ENCODE results near the gene ISCU.
"Not testable (repeated sequence)": the region's sequence is repeated elsewhere in the genome, so short reads cannot be mapped to it uniquely, and the experiment has no call there.

ISCU gene

GRCh38 chr12:108583991-108584390 lies 21.6 kb downstream of the ISCU start:
- DNase-seq (ENCODE audit: insufficient read length, low spot score) (no peak), FAIRE-seq (no peak)
- no peak for TF ChIP-seq POLR2A (IDR thresholded peaks at IDR 0.05; ENCODE audit: low read depth, low read length)
- no peak for TF ChIP-seq POLR2AphosphoS5 (IDR thresholded peaks at IDR 0.05; ENCODE audit: low read depth, low read length)
- no peak for TF ChIP-seq PAX5 (IDR thresholded peaks at IDR 0.05; ENCODE audit: insufficient read depth, low read length, severe bottlenecking)
- TF ChIP-seq SPI1 (IDR thresholded peaks at IDR 0.05; ENCODE audit: low read depth, low read length), result no peak
- TF ChIP-seq POU2F2 (IDR thresholded peaks at IDR 0.05; ENCODE audit: low read depth, low read length), result no peak

- DNase-seq (ENCODE audit: insufficient read length, low spot score) (no peak), FAIRE-seq (no peak)
- TF ChIP-seq PAX5 (IDR thresholded peaks at IDR 0.05; ENCODE audit: insufficient read depth, low read length, severe bottlenecking), result no peak
- TF ChIP-seq POLR2A (IDR thresholded peaks at IDR 0.05; ENCODE audit: low read depth, low read length), result no peak
- TF ChIP-seq POU2F2 (IDR thresholded peaks at IDR 0.05; ENCODE audit: low read depth, low read length), result no peak
- TF ChIP-seq TAF1 (IDR thresholded peaks at IDR 0.05; ENCODE audit: low read depth, low read length), result no peak
- TF ChIP-seq SPI1 (IDR thresholded peaks at IDR 0.05; ENCODE audit: low read depth, low read length), result no peak
- no peak for TF ChIP-seq POLR2AphosphoS5 (IDR thresholded peaks at IDR 0.05; ENCODE audit: low read depth, low read length)
These were observed 22.2 kb downstream of the ISCU start for GRCh38 chr12:108584456-108585065.

GRCh38 chr12:108585864-108586263 lies 23.5 kb downstream of the ISCU start:
- FAIRE-seq (no peak), DNase-seq (ENCODE audit: insufficient read length, low spot score) (no peak)
- TF ChIP-seq TAF1 (IDR thresholded peaks at IDR 0.05; ENCODE audit: low read depth, low read length) (no peak), POLR2AphosphoS5 (IDR thresholded peaks at IDR 0.05; ENCODE audit: low read depth, low read length) (no peak), PAX5 (IDR thresholded peaks at IDR 0.05; ENCODE audit: insufficient read depth, low read length, severe bottlenecking) (no peak), SPI1 (IDR thresholded peaks at IDR 0.05; ENCODE audit: low read depth, low read length) (no peak), POU2F2 (IDR thresholded peaks at IDR 0.05; ENCODE audit: low read depth, low read length) (no peak), POLR2A (IDR thresholded peaks at IDR 0.05; ENCODE audit: low read depth, low read length) (no peak)

DNA sequence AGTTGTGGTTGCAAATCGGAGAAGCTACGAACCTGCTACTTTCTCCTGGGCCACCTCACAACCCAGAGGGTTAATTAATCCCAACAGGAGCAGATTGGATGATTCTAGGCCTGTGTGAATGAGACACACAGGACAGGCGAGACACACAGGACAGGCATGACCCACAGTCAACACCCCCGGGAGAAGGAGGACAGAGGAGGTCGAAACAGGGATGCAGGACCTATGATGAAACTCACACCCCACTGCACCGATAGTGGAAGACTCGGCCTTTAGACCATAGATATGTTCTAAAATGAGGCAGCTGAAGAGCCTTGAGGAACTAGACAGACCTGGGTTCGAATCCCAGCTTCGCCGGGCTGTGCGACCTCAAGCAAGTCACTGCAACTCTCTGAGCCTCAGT lies 23.9 kb downstream of the ISCU start:
- DNase-seq (ENCODE audit: insufficient read length, low spot score) (no peak), FAIRE-seq (no peak)
- no peak for TF ChIP-seq POLR2A (IDR thresholded peaks at IDR 0.05; ENCODE audit: low read depth, low read length)
- no peak for TF ChIP-seq TAF1 (IDR thresholded peaks at IDR 0.05; ENCODE audit: low read depth, low read length)
- TF ChIP-seq SPI1 (IDR thresholded peaks at IDR 0.05; ENCODE audit: low read depth, low read length), result no peak
- TF ChIP-seq POU2F2 (IDR thresholded peaks at IDR 0.05; ENCODE audit: low read depth, low read length), result no peak
- TF ChIP-seq PAX5 (IDR thresholded peaks at IDR 0.05; ENCODE audit: insufficient read depth, low read length, severe bottlenecking), result no peak
- no peak for TF ChIP-seq POLR2AphosphoS5 (IDR thresholded peaks at IDR 0.05; ENCODE audit: low read depth, low read length)

DNA sequence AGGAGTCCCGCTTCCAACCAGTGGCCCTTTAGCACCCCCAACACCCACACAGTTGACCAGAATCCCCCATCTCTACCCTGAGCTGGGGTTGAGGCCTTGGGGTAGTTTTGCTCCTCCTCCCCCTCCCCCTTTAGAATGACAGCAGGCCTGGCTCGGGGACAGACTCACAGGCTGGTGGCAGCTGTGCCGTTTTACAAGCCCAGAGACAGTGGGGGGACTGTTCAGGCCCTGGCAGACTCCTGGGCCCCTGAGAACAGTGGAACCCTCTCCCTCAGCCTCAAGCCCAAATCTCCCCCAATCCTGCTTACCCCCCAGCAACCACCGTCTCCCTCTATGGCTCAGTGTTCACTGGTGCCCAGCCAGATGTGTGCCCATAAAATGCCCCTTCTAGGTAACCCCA lies 25.4 kb downstream of the ISCU start:
- no peak for DNase-seq (ENCODE audit: insufficient read length, low spot score)
- no peak for FAIRE-seq
- TF ChIP-seq POU2F2 (IDR thresholded peaks at IDR 0.05; ENCODE audit: low read depth, low read length) (no peak), POLR2A (IDR thresholded peaks at IDR 0.05; ENCODE audit: low read depth, low read length) (no peak), SPI1 (IDR thresholded peaks at IDR 0.05; ENCODE audit: low read depth, low read length) (no peak), TAF1 (IDR thresholded peaks at IDR 0.05; ENCODE audit: low read depth, low read length) (no peak), PAX5 (IDR thresholded peaks at IDR 0.05; ENCODE audit: insufficient read depth, low read length, severe bottlenecking) (no peak), POLR2AphosphoS5 (IDR thresholded peaks at IDR 0.05; ENCODE audit: low read depth, low read length) (no peak)

DNA sequence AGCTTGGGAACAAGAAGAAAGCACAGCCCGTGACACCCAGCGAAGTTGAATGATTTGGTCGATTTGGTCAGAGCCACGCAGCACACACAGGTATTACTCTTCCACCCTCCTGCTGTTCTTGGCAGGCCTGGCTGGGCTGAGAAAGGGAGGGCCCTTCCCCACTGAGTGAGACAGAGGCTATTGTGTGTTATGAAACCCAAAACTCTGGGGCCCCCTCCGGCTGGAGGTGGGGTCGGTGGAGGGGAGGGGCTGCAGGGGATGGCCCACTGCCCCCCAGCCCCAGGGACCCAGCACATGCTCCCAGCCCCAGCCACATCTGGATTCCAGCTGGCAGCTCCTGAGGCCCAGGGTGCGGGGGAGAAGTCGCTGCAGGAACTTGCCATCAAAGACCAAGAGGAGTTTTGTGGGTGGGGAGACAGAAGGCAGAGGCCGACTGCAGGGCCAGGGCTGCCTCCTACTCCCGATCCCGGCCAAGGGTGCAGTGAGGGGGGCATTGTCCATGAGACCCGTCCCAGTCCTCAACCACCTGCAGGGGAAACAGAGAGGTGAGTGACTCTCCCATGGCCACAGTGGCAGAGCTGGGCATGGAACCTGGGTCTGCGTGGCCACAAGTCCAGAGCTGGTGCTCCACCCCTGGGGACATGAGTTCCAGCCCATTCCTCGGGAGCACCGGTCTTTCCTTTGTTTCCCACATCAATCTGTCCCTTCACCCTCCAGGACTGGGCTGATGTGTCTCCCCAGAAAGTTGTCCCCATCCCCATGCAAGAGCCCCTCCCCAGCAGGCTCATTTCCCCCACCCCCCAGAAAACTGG lies 26.8 kb downstream of the ISCU start:
- TF ChIP-seq POU2F2 (IDR thresholded peaks at IDR 0.05; ENCODE audit: low read depth, low read length) (no peak), PAX5 (IDR thresholded peaks at IDR 0.05; ENCODE audit: insufficient read depth, low read length, severe bottlenecking) (no peak), POLR2A (IDR thresholded peaks at IDR 0.05; ENCODE audit: low read depth, low read length) (no peak), TAF1 (IDR thresholded peaks at IDR 0.05; ENCODE audit: low read depth, low read length) (no peak), POLR2AphosphoS5 (IDR thresholded peaks at IDR 0.05; ENCODE audit: low read depth, low read length) (no peak), SPI1 (IDR thresholded peaks at IDR 0.05; ENCODE audit: low read depth, low read length) (no peak)
- DNase-seq (ENCODE audit: insufficient read length, low spot score) (no peak), FAIRE-seq (no peak)

DNA sequence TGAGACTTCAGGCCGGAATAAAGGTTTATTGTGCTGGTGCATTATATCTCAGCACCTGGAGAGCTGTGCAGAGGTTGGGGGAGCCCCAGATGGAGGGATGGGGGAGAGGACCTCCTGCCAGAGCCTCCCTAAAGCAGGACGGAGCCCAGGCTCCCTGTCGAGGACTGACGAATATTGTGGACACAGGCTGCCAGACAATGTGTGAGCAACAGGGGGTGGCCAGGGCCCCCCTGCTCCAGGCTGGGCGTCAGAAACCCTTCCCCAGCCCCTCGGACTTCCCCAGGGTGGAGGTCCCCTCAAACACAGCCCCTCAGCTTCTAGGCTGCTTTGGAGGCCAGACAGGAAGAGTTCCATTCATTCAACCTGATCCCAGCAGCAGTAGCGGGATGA lies 27.4 kb downstream of the ISCU start:
- TF ChIP-seq POLR2A (IDR thresholded peaks at IDR 0.05; ENCODE audit: low read depth, low read length) (no peak), PAX5 (IDR thresholded peaks at IDR 0.05; ENCODE audit: insufficient read depth, low read length, severe bottlenecking) (no peak), SPI1 (IDR thresholded peaks at IDR 0.05; ENCODE audit: low read depth, low read length) (no peak), POU2F2 (IDR thresholded peaks at IDR 0.05; ENCODE audit: low read depth, low read length) (no peak)
- FAIRE-seq, result no peak
- DNase-seq (ENCODE audit: insufficient read length, low spot score), result no peak

- DNase-seq (ENCODE audit: insufficient read length, low spot score); FAIRE-seq: not testable (repeated sequence)
These were observed 28.1 kb downstream of the ISCU start for GRCh38 chr12:108590463-108590862.

DNA sequence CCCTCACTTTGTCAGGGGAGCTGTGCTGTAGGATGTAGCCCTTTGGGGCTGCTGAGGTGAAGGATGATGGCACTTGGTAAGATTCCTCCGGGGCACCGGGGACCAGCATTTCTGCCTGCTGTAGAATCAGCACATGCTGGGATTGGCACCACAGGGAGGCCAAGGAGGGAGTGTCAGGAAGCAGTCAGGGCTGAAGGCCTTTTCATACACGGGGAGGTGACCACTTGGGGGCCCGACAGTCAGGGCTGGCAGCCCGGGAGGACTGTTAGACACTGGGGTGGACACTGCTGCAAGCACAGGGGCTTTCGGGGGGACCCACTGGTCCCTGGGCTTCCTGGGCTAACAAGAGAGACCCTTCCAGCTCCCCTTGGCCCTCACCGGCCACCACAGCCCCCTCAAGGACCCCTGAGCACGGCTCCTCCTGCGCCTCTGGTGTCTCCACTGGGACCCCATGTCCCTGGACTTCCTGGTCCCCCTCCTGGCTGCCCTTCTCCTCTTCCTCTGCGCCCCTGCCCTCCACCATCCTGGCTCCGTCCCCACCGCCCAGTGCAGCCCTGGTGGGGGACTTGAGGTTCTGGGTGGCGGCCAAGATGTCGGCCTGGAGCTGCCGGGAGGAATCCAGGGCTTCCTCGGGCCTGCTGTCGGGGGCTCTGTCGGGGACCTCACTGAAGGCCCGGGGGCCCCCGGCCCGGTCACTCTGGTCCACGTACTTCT lies 29.0 kb downstream of the ISCU start:
- no peak for DNase-seq (ENCODE audit: insufficient read length, low spot score)
- no peak for FAIRE-seq
- no peak for TF ChIP-seq POLR2AphosphoS5 (IDR thresholded peaks at IDR 0.05; ENCODE audit: low read depth, low read length)
- no peak for TF ChIP-seq SPI1 (IDR thresholded peaks at IDR 0.05; ENCODE audit: low read depth, low read length)
- no peak for TF ChIP-seq PAX5 (IDR thresholded peaks at IDR 0.05; ENCODE audit: insufficient read depth, low read length, severe bottlenecking)
- TF ChIP-seq TAF1 (IDR thresholded peaks at IDR 0.05; ENCODE audit: low read depth, low read length), result no peak
- TF ChIP-seq POLR2A (IDR thresholded peaks at IDR 0.05; ENCODE audit: low read depth, low read length), result no peak
- TF ChIP-seq POU2F2 (IDR thresholded peaks at IDR 0.05; ENCODE audit: low read depth, low read length), result no peak
